GM19468 (cell line): ENCODE measurements around the gene ZFP64.
A peak's percentile ranks its signal among the peaks of the same experiment; 100 is the strongest.
"Not testable (repeated sequence)": the region's sequence is repeated elsewhere in the genome, so short reads cannot be mapped to it uniquely, and the experiment has no call there.

Experiments
- ATAC-seq: cut with Tn5 transposase; IDR thresholded peaks from one replicate; pipeline ENCODE4 v1.9.1; 2021; ENCODE audit warnings: mild to moderate bottlenecking, moderate library complexity, moderate number of reproducible peaks; ENCODE audit not compliant: unreplicated experiment; ENCODE audit errors: extremely low read depth

Gene ZFP64

DNA sequence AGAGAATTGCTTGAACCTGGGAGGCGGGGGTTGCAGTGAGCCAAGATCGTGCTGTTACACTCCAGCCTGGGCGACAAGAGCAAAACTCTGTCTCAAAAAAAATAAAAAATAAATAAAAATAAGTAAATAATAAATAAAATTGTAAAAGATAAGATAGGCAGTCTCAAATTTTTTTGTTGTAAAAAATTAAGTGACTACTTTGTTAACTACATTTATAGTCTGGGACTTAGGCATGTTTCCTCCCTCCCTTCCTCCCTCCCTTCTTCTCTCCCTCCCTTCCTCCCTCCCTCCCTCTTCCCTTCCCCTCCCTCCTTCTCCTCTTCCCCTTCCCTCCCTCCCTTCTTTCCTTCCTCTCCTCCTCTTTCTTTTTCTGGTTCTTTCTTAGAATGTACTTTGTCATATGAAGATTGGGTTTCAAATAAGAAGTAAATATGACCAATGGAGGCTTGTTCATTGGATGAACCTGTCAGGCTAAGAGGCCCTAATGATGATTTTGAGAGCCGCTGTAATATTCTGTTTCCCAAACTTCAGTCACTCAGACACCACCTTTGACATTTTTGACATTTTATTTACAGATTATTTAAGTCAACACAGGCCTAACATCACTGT is 24.2 kb downstream of the ZFP64 start:
- ATAC-seq, result no peak

DNA sequence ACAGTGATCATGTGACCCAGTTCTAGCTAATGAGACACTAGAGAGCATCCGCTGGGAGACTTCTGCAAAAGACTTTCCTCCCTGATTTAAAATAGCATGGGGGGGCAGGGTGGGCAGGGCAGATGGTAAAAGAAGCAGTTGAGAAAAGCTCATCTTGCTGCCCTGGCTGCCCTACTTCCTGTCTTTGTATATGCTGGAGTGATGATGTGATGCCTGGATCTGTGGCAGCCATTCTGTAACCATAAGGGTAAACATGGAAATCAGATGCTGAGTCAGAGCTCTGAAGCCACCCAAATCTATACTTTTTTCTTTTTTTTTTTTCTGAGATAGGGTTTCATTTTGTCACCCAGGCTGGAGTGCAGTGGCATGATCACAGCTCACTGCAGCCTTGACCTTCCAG is 25.4 kb downstream of the ZFP64 start:
- ATAC-seq, result no peak

DNA sequence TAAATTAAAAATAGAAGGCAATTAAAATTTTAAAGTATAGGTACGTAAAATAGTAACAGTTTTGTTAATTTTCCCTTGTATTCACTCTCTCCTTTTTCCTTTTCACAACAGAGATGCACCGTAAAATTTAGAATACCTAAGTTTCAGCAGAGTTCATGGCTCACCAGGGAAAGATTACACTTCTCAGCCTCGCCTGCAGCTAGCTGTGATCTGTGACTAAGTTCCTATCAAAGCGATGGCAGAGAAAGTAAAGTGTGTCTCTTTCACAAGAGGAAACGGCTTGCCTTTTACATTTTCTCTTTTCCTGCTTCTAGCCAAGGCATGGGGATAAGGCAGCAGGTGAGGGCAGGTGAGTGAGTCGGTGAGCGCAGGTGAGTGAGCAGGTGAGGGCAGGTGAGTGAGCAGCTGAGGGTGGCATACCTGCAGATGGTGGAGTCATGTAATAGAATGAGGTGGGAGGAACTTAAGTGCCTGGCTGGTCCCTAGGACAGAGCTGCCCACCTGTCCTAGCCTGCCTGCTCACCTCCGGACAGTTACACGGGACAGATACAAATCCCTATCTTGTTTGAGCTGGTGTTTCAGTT is 30.9 kb downstream of the ZFP64 start:
- no peak for ATAC-seq

DNA sequence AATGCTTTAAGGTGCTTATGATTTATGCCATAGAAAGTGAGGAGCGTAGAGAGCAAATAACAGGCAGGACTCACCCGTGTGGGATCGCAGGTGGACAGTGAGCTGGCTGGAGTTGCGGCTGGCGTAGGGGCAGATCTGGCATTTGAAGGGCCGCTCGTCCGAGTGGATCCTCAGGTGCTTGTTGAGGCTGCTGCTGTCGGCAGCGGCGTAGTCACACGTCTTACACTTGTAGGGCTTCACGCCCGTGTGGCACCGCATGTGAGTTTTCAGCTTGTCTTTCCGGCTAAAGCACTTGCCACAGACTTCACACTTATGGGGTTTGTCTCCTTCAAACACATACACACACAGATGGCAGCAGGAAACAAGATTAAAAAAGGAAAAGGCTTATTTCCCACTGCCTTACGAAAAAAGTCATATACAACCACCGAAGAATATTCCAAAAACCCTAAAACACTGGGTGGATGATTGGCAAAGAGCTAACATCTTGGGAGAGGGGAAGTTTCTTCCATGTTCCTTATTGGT is 31.5 kb downstream of the ZFP64 start:
- no peak for ATAC-seq

DNA sequence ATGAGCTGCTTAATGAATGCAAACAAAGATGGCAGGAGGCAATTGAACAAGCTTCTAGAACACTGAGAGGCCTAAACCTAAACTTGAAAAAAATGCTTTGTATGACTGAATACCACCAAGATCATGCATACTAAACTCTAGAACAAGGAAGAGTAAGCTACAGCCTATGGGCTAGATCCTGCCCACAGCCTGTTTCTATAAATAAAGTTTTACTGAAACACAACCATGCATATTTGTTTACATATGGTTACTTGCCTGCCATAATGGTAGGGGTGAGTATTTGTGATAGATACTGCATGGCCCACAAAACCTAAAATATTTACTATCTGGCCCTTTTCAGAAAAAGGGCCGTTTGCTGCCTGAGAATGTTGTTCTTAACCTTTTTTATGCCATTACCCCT is 37.0 kb downstream of the ZFP64 start:
- no peak for ATAC-seq

DNA sequence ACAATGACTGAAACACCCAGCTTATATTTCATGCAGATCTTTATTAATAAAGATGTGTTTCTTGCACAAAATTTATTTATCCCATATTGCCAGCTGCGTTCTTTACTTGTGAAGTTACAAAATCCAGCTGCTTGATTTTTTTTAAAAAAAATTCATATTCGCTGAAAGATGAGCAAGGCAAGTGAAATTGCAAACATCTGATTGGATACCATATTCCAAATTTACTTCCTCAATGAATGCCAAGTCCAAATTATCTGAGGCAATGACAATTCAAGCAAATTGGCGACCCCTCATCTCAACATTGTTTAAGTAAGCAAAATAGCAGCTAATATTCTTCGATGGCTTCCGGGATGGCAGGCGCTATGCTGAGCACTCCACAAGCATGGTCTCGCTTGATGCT is 37.7 kb downstream of the ZFP64 start:
- no peak for ATAC-seq

DNA sequence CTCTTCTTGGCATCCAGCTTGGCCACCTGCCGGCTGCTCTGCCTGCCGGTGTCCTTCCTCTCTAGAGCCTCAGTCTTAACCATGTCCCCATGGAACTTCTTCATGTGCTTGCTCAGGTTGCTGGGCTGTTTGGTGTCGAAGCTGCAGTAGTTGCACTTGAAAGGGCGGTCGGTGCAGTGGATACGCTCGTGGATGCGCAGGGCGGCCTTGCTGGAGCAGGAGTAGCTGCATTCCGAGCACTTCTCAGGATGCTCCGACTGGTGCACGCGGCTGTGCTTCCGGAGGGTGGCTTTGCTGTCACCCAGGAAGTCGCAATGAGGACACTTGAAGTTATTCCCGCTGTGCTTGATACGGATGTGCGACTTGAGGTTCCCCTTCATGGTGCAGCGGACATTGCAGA is 38.7 kb downstream of the ZFP64 start:
- no peak for ATAC-seq

DNA sequence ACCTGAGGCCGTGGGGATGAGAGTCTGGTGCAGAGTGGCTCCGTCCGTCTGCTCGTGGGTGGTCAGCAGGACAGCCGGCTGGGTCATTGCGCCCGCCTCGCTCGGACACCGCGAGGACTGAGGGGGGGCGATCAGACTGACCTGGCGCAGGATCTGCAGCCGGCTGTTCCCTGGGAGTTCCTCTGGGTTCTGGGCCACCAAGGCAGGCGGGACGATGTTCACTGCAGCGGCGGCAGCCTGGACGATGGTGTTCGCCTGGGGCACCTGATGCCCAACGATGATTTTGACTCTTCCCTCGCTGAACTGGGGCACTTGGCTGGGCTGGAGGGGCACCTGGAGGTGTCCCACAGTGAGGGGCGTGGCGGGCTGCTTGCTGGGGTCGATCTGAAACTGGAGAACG is 39.2 kb downstream of the ZFP64 start:
- no peak for ATAC-seq

DNA sequence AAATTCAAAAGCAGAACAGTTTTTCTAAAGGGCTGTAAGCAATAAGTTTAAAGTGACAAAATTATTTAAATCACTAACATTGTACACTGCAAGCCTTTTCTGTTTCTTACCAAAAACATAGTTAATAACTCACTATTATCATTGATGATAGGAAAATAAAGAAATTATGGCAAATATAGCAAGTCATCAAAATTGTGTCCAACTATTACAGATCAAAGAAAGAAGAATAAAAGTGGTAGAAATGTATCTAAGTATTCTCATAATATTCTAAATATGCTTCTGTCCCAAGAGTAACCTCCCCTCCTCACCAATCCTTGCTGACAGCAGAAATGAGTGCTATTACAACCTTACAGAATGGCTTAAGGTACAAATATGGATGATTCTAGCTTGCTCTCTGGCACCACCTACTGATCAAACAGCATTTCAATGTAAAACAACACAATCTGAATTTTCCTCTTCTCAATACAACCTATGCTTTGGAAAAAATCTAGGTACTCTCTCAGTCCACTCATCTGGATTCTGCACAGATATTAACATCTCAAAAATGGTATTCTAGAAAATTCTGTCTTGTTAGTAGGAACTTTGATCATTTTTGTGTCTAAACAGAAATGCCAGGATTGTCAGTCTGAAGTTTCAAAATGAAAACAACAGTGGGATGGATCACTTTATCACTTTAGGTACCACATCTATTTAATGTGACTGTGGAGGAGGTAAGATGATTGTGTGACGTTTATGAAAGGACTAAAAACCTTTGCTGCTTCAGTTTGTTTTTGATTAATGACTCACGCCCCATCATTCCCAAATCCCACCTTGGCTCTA is 40.9 kb downstream of the ZFP64 start:
- ATAC-seq, result peak; percentile 51

DNA sequence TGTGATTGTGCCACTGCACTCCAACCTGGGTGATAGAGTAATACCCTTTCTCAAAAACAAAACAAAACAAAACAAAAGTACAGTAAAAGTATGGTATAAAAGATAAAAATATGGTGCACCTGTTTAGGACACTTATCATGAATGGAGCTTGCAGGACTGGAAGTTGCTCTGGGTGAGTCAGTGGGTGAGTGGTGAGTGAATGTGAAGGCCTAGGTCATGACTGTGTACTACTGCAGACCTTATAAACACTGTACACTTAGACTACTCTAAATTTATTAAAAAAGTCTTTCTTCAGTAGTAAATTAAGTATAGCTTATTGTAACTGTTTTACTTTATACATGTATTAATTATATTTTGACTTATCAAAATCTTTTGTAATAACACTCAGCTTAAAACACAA is 46.0 kb downstream of the ZFP64 start:
- ATAC-seq, result no peak

DNA sequence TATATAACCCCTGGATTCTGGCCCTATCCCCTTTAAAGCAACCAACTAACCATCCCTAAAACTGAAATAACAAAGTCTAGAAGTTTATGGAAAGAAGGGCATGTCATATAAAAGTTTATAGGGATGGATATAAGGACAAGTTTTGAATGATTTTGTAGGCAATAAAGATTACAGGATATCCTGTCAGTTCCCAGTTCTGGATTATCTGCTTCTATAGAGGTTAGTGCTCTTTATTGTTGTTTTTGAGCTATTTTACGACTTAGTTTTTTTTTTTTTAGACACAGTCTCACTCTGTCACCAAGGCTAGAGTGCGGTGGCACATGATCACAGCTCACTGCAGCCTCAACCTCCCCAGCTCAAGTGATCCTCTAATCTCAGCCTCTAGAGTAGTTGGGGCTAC is 48.3 kb downstream of the ZFP64 start:
- no peak for ATAC-seq

DNA sequence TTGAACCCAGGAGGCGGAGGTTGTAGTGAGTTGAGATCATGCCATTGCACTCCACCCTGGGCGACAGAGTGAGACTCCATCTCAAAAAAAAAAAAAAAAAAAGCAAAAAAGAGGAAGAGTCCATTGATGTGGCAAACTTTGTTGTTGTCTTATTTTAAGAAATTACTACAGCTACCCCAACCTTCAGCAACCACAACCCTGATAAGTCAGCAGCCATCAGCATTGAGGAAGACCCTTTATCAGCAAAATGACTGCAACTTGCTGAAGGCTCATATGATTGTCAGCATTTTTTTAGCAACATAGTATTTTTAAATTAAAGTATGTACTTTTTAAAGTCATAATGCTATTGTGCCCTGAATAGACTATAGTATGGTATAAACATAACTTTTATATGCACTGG is 48.8 kb downstream of the ZFP64 start:
- no peak for ATAC-seq

DNA sequence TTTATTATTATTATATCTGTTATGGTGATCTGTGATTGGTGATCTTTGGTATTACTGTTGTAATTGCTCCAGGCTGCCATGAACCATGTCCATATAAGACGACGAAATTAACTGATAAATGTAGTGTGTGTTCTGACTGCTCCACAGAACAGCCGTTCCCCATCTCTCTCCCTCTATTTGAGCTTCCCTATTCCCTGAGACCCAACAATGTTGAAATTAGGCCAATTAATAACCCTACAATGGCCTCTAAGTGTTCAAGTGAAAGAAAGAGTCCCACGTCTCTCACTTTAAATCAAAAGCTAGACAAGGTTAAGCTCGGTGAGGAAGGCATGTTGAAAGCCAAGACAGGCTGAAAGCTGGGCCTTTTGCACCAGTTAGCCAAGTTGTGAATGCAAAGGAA is 51.6 kb downstream of the ZFP64 start:
- ATAC-seq, result no peak

DNA sequence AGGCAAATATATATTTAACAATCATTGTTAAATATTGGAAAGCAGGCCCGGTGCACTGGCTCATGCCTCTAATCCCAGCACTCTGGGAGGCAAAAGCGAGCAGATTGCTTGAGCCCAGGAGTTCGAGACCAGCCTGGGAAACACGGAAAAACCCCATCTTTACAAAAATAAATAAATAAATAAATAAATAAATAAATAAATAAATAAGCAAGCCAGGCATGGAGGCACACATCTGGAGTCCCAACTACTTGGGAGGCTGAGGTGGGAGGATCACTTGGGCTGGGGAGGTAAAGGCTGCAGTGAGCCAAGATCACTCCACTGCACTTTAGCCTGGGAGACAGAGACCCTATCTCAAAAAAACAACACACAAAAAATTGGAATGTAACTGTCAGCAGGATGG is 53.7 kb downstream of the ZFP64 start:
- no peak for ATAC-seq

DNA sequence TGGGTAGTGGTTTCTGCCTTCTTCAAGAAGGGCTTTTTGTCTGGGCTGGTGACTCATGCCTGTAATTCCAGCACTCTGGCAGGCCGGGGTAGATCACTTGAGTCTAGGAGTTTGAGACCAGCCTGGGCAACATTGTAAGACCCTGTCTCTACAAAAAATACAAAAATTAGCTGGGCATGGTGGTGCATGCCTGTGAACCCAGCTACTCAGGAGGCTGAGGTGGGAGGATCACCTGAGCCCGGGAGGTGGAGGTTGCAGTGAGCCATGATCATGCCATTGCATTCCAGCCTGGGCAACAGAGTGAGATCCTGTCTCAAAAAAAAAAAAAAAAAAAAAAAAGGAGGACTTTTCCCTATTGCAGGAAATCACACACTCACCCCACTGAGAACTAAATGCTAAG is 57.9 kb downstream of the ZFP64 start:
- ATAC-seq, result not testable (repeated sequence)

DNA sequence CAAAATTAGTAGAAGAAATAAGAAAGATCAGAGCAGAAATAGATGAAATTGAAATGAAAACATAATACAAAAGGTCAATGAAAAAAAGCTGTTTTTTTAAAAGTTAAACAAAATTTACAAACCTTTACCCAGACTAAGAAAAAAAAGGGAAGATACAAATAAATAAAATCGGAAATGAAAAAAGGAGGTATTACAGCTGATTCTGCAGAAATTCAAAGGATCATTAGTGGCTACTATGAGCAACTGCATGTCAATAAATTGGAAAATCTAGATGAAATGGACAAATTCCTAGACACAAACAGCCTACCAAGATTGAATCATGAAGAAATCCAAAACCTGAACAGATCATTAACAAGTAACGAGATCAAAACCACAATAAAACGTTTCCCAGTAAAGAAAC is 59.2 kb downstream of the ZFP64 start:
- ATAC-seq, result no peak

DNA sequence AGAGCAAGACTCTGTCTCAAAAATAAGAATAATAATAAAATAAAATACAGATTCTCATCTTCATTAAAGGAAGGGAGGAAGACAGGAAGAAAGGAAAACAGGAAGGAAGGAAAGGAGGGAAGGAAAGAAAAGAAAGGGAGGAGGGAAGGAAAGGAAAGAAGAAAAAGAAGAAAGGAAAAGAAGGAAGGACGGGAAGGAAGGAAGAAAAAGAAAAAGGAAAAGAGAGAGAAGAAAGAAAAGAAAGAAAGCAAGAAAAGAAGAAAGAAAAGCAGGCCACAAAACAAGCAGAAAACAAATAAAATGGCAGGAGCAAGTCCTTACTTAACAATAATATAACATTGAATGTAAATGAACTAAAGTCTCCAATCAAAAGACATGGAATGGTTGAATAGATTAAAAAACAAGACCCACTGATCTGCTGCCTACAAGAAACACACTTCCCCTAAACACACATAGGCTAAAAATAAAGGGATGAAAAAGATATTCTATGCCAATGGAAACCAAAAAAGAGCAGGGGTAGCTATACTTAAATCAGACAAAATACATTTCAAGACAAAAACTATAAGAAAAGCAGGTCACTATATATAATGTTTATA is 60.4 kb downstream of the ZFP64 start:
- no peak for ATAC-seq

DNA sequence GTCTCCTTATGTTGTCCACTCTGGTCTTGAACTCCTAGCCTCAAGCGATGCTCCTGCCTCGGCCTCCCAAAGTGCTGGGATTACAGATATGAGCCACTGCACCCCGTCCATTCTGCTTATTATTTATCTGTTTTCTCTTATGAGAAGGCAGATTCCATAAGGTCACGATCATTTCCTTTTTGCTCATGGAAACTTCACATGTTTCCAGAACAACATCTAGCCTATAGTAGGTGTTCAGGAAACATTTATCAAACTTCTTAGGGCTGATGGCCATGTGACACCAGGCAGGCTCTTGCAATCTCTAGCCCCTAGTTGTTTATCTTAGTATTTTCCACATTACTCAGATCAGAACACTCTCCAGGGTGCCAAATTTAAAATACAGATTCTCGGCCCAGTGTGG is 61.2 kb downstream of the ZFP64 start:
- no peak for ATAC-seq

DNA sequence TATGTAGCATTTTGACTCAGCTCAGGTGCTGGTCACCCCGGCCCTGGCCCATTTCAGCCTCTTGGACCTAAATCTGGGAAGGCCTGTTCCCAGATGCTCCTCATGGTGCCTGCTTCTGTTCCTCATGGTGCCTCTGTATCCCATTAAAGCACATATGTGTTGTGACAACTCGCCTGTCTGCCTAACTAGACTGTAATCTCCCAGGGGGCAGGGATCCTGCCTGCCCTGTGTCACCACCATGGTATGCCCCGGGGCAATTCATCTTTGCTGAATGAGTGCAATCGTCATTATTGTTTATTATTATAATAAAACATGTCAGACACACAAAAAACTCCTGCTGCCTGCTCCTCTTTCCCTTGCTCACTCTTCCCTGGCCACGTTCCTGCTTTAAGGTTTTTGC is 62.0 kb downstream of the ZFP64 start:
- ATAC-seq, result no peak

DNA sequence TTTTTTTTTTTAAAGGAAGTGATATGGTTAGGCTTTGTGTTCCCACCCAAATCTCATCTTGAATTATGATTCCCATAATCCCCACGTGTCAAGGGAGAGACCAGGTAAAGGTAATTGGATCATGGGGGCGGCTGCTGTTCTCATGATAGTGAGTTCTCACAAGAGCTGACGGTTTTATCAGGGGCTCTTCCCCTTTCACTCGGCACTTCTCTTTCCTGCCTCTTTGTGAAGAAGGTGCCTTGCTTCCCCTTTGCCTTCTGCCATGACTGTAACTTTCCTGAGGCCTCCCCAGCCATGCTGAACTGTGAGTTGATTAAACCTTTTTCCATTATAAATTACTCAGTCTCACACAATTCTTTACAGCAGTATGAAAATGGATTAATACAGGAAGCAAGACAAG is 64.3 kb downstream of the ZFP64 start:
- no peak for ATAC-seq

DNA sequence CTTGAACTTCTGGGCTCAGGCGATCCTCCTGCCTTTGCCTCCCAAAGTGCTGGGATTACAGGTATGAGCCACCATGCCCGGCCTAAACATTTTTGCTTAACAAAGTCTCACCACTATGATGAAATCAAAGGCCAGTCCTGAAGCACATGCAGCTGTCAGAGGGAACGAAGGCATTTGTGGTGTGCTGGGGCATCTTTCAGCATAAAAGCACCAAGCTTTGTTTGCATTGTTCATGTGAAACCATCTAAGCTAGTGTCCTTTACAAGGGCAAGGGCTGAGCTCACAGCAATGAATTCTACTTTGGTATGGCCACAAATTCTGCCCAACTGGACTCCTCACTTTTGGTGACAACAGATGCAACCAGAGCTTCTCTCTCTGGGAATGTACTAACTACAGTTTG is 66.8 kb downstream of the ZFP64 start:
- no peak for ATAC-seq
